PC-3 (cell line): ENCODE data around the gene ARPC4. TPM values are rescaled to one million over a fixed set of nuclear protein-coding genes. Genes with fewer than 3 reads are reported as not detected.
A peak's percentile ranks its signal among the peaks of the same experiment; 100 is the strongest.

ENCODE experiments used
- ATAC-seq: fragments of 200-7000 bp; cut with Tn5 transposase; 2 replicates; pipeline ENCODE4 v1.9.1; 2020; ENCODE audit warnings: mild to moderate bottlenecking, moderate library complexity
- Bru-seq: library from RNA; stranded (reverse); fragments of 400-500 nt; gene quantifications from one replicate; lab custom pipeline; 2021; lab: Mats Ljungman, UMichigan
- BruChase-seq, 2 experiments: library from RNA; stranded (reverse); fragments of 400-500 nt; gene quantifications; one replicate each; lab custom pipeline; 2021; lab: Mats Ljungman, UMichigan
- BruUV-seq: library from RNA; stranded (reverse); fragments of 400-500 nt; replicated peaks from 2 replicates; lab custom pipeline; 2021; lab: Mats Ljungman, UMichigan
- CTCF ChIA-PET: fragments of 300-600 bp; sonication (Branson Sonifier 250); formaldehyde crosslinking; loops from one replicate; lab custom pipeline; 2022; ENCODE audit warnings: antibody characterized with exemption; lab: Charles Lee
- POLR2A ChIA-PET: fragments of 300-600 bp; sonication (Branson Sonifier 250); formaldehyde crosslinking; loops from one replicate; lab custom pipeline; 2022; ENCODE audit warnings: antibody characterized with exemption; ENCODE audit not compliant: unreplicated experiment; lab: Charles Lee
- DNase-seq: peaks from one replicate; pipeline ENCODE4 v3.0.0-alpha.2; 2015
- H2AFZ ChIP-seq: fragments of 300-600 bp; sonication (generic); 2 replicates; pipeline ENCODE4 v1.6.0; 2016; ENCODE audit warnings: antibody characterized with exemption, low read length
- H3F3A ChIP-seq: fragments of 300-600 bp; sonication (generic); one replicate; pipeline ENCODE4 v1.6.0; 2017; ENCODE audit warnings: antibody characterized with exemption, low read length, control low read depth, mild to moderate bottlenecking; ENCODE audit not compliant: unreplicated experiment
- H3K27ac ChIP-seq: fragments of 300-600 bp; sonication (generic); 2 replicates; pipeline ENCODE4 v1.5.1; 2016; ENCODE audit warnings: mild to moderate bottlenecking, low read length
- H3K27me3 ChIP-seq: fragments of 300-600 bp; sonication (generic); 2 replicates; pipeline ENCODE4 v1.6.1; 2016; ENCODE audit warnings: low read length, mixed read lengths
- H3K36me3 ChIP-seq: fragments of 300-600 bp; sonication (generic); 2 replicates; pipeline ENCODE4 v1.6.1; 2016; ENCODE audit warnings: low read depth, mixed run types, low read length, mixed read lengths
- H3K4me1 ChIP-seq: fragments of 300-600 bp; sonication (generic); 2 replicates; pipeline ENCODE4 v1.5.1; 2016; ENCODE audit warnings: low read length; ENCODE audit not compliant: insufficient read depth
- H3K4me2 ChIP-seq: fragments of 300-600 bp; sonication (generic); 2 replicates; pipeline ENCODE4 v1.6.0; 2016; ENCODE audit warnings: low read length
- H3K4me3 ChIP-seq: fragments of 300-600 bp; sonication (generic); 2 replicates; pipeline ENCODE4 v1.5.1; 2016; ENCODE audit warnings: mild to moderate bottlenecking, low read length, mixed read lengths
- H3K79me2 ChIP-seq: fragments of 300-600 bp; sonication (generic); 2 replicates; pipeline ENCODE4 v1.6.1; 2017; ENCODE audit warnings: low read length, mixed read lengths
- H3K9ac ChIP-seq: fragments of 300-600 bp; sonication (generic); 2 replicates; pipeline ENCODE4 v1.6.0; 2016; ENCODE audit warnings: mild to moderate bottlenecking, low read length
- H3K9me2 ChIP-seq: fragments of 300-600 bp; sonication (generic); replicated peaks from 2 replicates; pipeline ENCODE4 v1.6.1; 2016; ENCODE audit warnings: mixed run types, low read length, mixed read lengths
- H3K9me3 ChIP-seq: fragments of 300-600 bp; sonication (generic); 2 replicates; pipeline ENCODE4 v1.6.1; 2016; ENCODE audit warnings: low read length, mixed read lengths
- H4K20me1 ChIP-seq: fragments of 300-600 bp; sonication (generic); 2 replicates; pipeline ENCODE4 v1.6.1; 2016; ENCODE audit warnings: low read length, mixed read lengths
- CTCF ChIP-seq: fragments of 300-600 bp; sonication (generic); conservative IDR thresholded peaks from 2 replicates; pipeline ENCODE4 v1.5.1; 2017; ENCODE audit warnings: antibody characterized with exemption, low read depth, mild to moderate bottlenecking, low read length
- EZH2 ChIP-seq: fragments of 300-600 bp; sonication (generic); IDR thresholded peaks from one replicate; pipeline ENCODE4 v1.6.1; 2017; ENCODE audit warnings: antibody characterized with exemption, mild to moderate bottlenecking, low read length; ENCODE audit not compliant: unreplicated experiment
- EZH2phosphoT487 ChIP-seq: fragments of 300-600 bp; sonication (generic); IDR thresholded peaks from 2 replicates; pipeline ENCODE4 v1.6.1; 2018; ENCODE audit warnings: mild to moderate bottlenecking, antibody characterized with exemption, low read length, borderline replicate concordance
- intact Hi-C: fragments of 100-400 bp; cut with micrococcal nuclease; formaldehyde crosslinking; loops from 2 replicates; pipeline ENCODE4 v1.9.0; 2023
- long read RNA-seq: library from polyadenylated mRNA; unstranded; transcript quantifications from one replicate; pipeline ENCODE4 v2.0.0, GENCODE V29; 2021; ENCODE audit not compliant: unreplicated experiment
- total RNA-seq: library from RNA; depleted of rRNA; stranded (reverse); fragments of >200 nt; gene quantifications from 2 replicates; pipeline ENCODE4 v1.2.3, GENCODE V29; 2014; rRNA removed

Gene ARPC4
- total RNA-seq: 131 and 223 TPM in 2 replicates
- Bru-seq, nascent RNA: percentile 95 among the genes with signal in this experiment
- percentile 99 among the genes with signal in this experiment for BruChase-seq, experiment 1, labeled RNA remaining after a 6-hour chase
- percentile 98 among the genes with signal in this experiment for BruChase-seq, experiment 2, labeled RNA remaining after a 2-hour chase
- long read RNA-seq, transcript ARPC4-201 (6 exons, 2,582 nt): major isoform, 85 of 133 reads
- long read RNA-seq, transcript ARPC4-208 (6 exons, 942 nt): minor isoform, 13 of 133 reads
- long read RNA-seq, partial matches to known transcripts: 17 of 133 reads
- long read RNA-seq, other reads (novel, unspliced or antisense): 12 of 133 reads

- BruUV-seq: no TSS peak
- DNase-seq (peak; percentile 90), ATAC-seq (peak; percentile 88)
- intact Hi-C loops: loop anchor here (1.0 to 5.0 kb wide), 3 partner anchors 42 to 75 kb away; partner anchors contain the start of gene BRPF1
- H3K4me1 ChIP-seq: peaks cover 11% of the 10 kb centered on the region
- H3F3A ChIP-seq: no peaks in the 10 kb centered on the region
- peak within 1 kb of the TSS; percentile 79 for H3K27ac ChIP-seq
- H3K9me3 ChIP-seq: no peaks in the 10 kb centered on the region
- H3K79me2 ChIP-seq: peaks cover 28% of the 10 kb centered on the region
- CTCF ChIA-PET: interaction anchor here (0.6 kb wide), 1 partner anchor 191 kb away, joined by 3 read pairs; no protein-coding TSS in a partner anchor
- H4K20me1 ChIP-seq: no peaks in the 10 kb centered on the region
- TF ChIP-seq EZH2 (no peak), EZH2phosphoT487 (no peak), CTCF (no peak)
- H3K4me2 ChIP-seq: peak within 1 kb of the TSS; percentile 98
- POLR2A ChIA-PET: interaction anchor here (0.6 to 1.1 kb wide), 8 partner anchors 11 to 990 kb away, joined by 3 to 12 read pairs (median 6); partner anchors contain the start of genes IL17RC, OGG1 and SETD5
- peak within 1 kb of the TSS; percentile 82 for H2AFZ ChIP-seq
- H3K4me3 ChIP-seq: peak within 1 kb of the TSS; percentile 99
- no peaks in the 10 kb centered on the region for H3K9me2 ChIP-seq
- no peaks in the 10 kb centered on the region for H3K27me3 ChIP-seq
- H3K36me3 ChIP-seq: peaks cover 5% of the 10 kb centered on the region; the same call in 1 of the 2 replicates
- H3K9ac ChIP-seq: peak within 1 kb of the TSS; percentile 97
Measured at GRCh38 chr3:9792405-9793160, at the start of gene ARPC4, which contains the start of gene TADA3. TSS of gene ARPC4 (plus strand) at chr3:9793082. CDS start at chr3:9793122, 40 bp downstream. TSS of gene TADA3 (minus strand) at chr3:9792473. CDS start at chr3:9791466, 1,007 bp downstream.

- Histone ChIP-seq H3K27me3 (no peaks in the 10 kb centered on the region), H3K79me2 (no peaks in the 10 kb centered on the region), H3K4me2 (no peak overlapping the region), H3K9me2 (no peaks in the 10 kb centered on the region), H3F3A (no peaks in the 10 kb centered on the region), H3K9me3 (no peaks in the 10 kb centered on the region), H3K4me3 (no peak overlapping the region), H3K36me3 (peaks cover 74% of the 10 kb centered on the region), H2AFZ (no peak overlapping the region), H3K4me1 (0 out of 2 replicates have a peak, but pooled peaks cover 8% of the 10 kb centered on the region), H4K20me1 (no peaks in the 10 kb centered on the region), H3K9ac (no peak overlapping the region), H3K27ac (no peak overlapping the region)
- no TSS peak for BruUV-seq
- ChIA-PET CTCF (no interaction called here), POLR2A (no interaction called here)
- TF ChIP-seq EZH2phosphoT487: no peak
- no peak for TF ChIP-seq CTCF
- intact Hi-C loops: no loop called here
- DNase-seq (no peak), ATAC-seq (no peak)
Measured at GRCh38 chr3:9743548-9743947, 49.3 kb upstream of the ARPC4 start.
